Muscle of leg (tissue), 11 donors: ENCODE data around the gene CHMP1A. TPM values are rescaled to one million over a fixed set of nuclear protein-coding genes. Genes with fewer than 3 reads are reported as not detected.
"Not testable (repeated sequence)": the region's sequence is repeated elsewhere in the genome, so short reads cannot be mapped to it uniquely, and the experiment has no call there.

Source experiments
- DNase-seq: peaks from one replicate; pipeline ENCODE4 v3.0.0; 2013
- H3K27ac ChIP-seq: one replicate; pipeline ENCODE4 v1.5.1; 2013; ENCODE audit warnings: mild to moderate bottlenecking, low read length, control low read depth
- H3K27me3 ChIP-seq: one replicate; pipeline ENCODE4 v1.6.1; 2013; ENCODE audit warnings: low read length; ENCODE audit not compliant: control insufficient read depth, insufficient read depth
- H3K36me3 ChIP-seq: one replicate; pipeline ENCODE4 v1.6.1; 2013; ENCODE audit warnings: low read length; ENCODE audit not compliant: control insufficient read depth, insufficient read depth
- H3K4me1 ChIP-seq: one replicate; pipeline ENCODE4 v1.6.1; 2013; ENCODE audit warnings: low read length; ENCODE audit not compliant: control insufficient read depth, insufficient read depth
- H3K4me3 ChIP-seq: one replicate; pipeline ENCODE4 v1.5.1; 2013; ENCODE audit warnings: low read length, control low read depth
- H3K9me3 ChIP-seq: replicated peaks from 2 replicates; pipeline ENCODE4 v1.6.1; 2013; ENCODE audit warnings: low read depth, low read length; ENCODE audit not compliant: control insufficient read depth
- WGBS: methylation state at CpG from one replicate; pipeline ENCODE4 v1.1.5; 2013; ENCODE audit warnings: missing lambda C conversion rate; ENCODE audit not compliant: insufficient coverage; 5-methylcytosine and 5-hydroxymethylcytosine counted together
- polyA plus RNA-seq, 8 donors: library from polyadenylated mRNA; unstranded; fragments of 120-200 nt; gene quantifications; one replicate each; pipeline versions ENCODE4 v1.2.1 to v1.2.3, GENCODE V29; 2013; ENCODE audit warnings: inconsistent platforms in 1 of 8, low replicate concordance in 1 of 8; ENCODE audit not compliant: insufficient read length in 8 of 8, insufficient read depth in 1 of 8
- total RNA-seq: library from RNA; stranded (reverse); fragments of 120-200 nt; gene quantifications from one replicate; pipeline ENCODE4 v1.2.4, GENCODE V29; 2013

CHMP1A gene
- total and polyA plus RNA-seq, 9 donors = 38.9 to 57.8 (median 52.0) TPM

DNA sequence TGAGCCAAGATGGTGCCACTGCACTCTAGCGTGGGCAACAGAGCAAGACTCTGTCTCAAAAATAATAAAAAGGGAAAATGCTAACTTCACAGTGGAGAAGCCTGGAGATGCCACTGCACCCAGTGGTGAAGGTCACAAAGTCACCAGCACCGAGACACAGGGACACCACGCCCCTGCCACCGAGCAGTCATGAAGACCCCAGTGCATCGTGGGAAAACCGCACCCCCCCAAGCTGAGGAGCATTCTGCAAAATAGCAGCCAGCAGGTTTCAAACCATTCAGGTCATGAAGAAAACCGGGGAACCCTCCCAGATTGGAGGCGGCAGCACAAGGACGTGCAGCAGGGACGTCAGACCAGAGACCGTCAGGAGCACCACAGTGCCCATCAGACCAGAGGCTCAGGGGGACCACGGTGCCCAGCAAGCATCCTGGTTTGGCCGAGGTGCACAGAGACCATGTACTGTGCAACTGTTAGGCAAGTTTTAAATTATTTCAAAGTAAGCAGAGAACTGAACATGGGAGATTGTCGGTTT, 13.7 kb downstream of the CHMP1A start:
- H3K27ac ChIP-seq = no peak overlapping the region
- H3K36me3 ChIP-seq = peaks cover 39% of the 10 kb centered on the region
- no peaks in the 10 kb centered on the region for H3K9me3 ChIP-seq
- H3K4me1 ChIP-seq = peaks cover 6% of the 10 kb centered on the region
- WGBS = 63% methylated on average over 12 of the region's 14 CpGs
- no peak for DNase-seq
- no peaks in the 10 kb centered on the region for H3K27me3 ChIP-seq
- no peak overlapping the region for H3K4me3 ChIP-seq

GRCh38 chr16:89642574-89642973, 14.9 kb downstream of the CHMP1A start:
- no peaks in the 10 kb centered on the region for H3K9me3 ChIP-seq
- no peak overlapping the region for H3K4me3 ChIP-seq
- peaks cover 35% of the 10 kb centered on the region for H3K36me3 ChIP-seq
- DNase-seq = no peak
- H3K27me3 ChIP-seq = no peaks in the 10 kb centered on the region
- WGBS = 76% methylated on average over 10 of the region's 13 CpGs
- peaks cover 6% of the 10 kb centered on the region for H3K4me1 ChIP-seq
- H3K27ac ChIP-seq = no peak overlapping the region

DNA sequence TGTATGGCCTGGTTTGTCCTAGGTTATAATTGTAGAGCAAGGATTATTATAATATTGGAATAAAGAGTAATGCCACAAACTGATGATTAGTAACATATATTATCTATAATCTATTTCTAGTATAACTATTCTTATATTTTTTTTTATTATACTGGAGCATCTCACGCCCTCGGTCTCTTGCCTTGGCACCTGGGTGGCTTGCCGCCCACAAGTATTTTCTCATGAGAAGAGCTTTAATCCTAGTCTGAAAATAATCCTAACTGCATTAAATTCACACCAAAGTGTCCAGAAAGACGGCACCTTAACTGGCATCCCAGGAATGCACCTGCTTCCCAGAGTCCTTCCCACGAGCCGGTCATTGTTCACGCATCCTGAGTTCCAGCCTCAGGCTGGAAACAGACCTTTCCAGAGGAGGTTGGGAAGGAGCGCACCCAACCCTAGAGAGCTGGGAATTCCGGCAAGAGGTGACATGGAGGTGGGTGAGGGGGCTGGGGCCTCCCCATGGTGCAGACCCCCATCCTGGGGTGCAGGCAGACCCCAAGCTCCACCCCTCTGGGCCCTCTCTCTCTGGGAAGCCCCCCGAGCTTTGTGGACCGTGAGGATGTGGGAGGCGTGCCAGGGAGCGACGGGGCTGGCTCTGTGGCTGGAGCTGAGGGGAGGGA, 15.9 kb downstream of the CHMP1A start:
- DNase-seq = no peak
- 34% methylated on average over 5 of the region's 14 CpGs for WGBS
- H3K4me3 ChIP-seq = no peak overlapping the region

DNA sequence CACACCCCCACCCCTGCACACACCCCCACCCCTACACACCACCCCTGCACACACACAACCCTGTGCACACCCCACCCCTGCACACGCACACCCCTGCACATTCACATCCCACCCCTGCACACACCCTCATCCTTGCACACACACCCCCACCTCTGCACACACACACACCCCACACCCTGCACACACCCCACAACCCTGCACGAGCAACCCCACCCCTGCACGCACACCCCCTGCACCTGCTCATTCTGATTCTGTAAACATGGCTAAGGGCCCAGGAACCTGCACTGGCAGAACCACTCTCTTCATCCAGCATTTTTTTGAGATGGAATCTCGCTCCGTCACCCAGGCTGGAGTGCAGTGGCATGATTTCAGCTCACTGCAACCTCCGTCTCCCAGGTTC, 18.1 kb downstream of the CHMP1A start:
- no peak overlapping the region for H3K4me3 ChIP-seq
- H3K4me1 ChIP-seq = peaks cover 6% of the 10 kb centered on the region
- no peak for DNase-seq
- no peak overlapping the region for H3K27ac ChIP-seq
- peaks cover 2% of the 10 kb centered on the region for H3K9me3 ChIP-seq
- 87% methylated on average over 5 of the region's 6 CpGs for WGBS
- H3K27me3 ChIP-seq = no peaks in the 10 kb centered on the region
- H3K36me3 ChIP-seq = peaks cover 3% of the 10 kb centered on the region

More for the DNA sequence above, 15.9 kb downstream of the CHMP1A start:
- Histone ChIP-seq H3K4me1 (peaks cover 6% of the 10 kb centered on the region), H3K36me3 (peaks cover 25% of the 10 kb centered on the region), H3K27ac (no peak overlapping the region), H3K27me3 (no peaks in the 10 kb centered on the region), H3K9me3 (no peaks in the 10 kb centered on the region)

DNA sequence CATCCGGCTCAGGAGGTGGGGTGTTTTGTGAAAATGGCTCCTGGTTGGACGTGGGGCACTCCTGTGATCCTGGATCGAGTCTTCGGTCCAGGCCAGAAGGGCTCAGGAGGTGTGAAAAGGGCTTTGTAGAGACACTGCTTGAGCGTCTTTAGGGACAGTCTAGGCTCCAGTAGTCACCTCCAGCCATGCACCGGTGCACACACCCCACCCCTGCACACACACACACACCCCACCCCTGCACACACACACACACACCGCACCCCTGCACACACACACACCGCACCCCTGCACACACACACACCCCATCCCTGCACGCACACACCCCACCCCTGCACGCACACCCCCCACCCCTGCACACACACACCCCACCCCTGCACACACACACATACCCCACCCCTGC, 19.1 kb downstream of the CHMP1A start:
- no peaks in the 10 kb centered on the region for H3K36me3 ChIP-seq
- no peak for DNase-seq
- WGBS = no CpG with 5 or more reads among the region's 10 CpGs

GRCh38 chr16:89637379-89637778, 20.1 kb downstream of the CHMP1A start:
- no peak for DNase-seq
- Histone ChIP-seq H3K27ac (no peak overlapping the region), H3K9me3 (peaks cover 2% of the 10 kb centered on the region), H3K36me3 (no peaks in the 10 kb centered on the region), H3K27me3 (peaks cover 16% of the 10 kb centered on the region), H3K4me1 (peaks cover 6% of the 10 kb centered on the region), H3K4me3 (no peak overlapping the region)
- WGBS = 41% methylated on average over 4 of the region's 10 CpGs

More for the DNA sequence above, 19.1 kb downstream of the CHMP1A start:
- peaks cover 6% of the 10 kb centered on the region for H3K4me1 ChIP-seq
- H3K4me3 ChIP-seq = no peak overlapping the region
- peaks cover 2% of the 10 kb centered on the region for H3K9me3 ChIP-seq
- no peak overlapping the region for H3K27ac ChIP-seq
- H3K27me3 ChIP-seq = peaks cover 5% of the 10 kb centered on the region

- WGBS = 88% methylated on average over 7 of the region's 12 CpGs
- H3K4me1 ChIP-seq = peaks cover 6% of the 10 kb centered on the region
- peaks cover 22% of the 10 kb centered on the region for H3K27me3 ChIP-seq
- no peak for DNase-seq
- H3K9me3 ChIP-seq = peaks cover 2% of the 10 kb centered on the region
- no peak overlapping the region for H3K27ac ChIP-seq
- H3K4me3 ChIP-seq = no peak overlapping the region
- no peaks in the 10 kb centered on the region for H3K36me3 ChIP-seq
Measured at GRCh38 chr16:89636663-89637062, 20.8 kb downstream of the CHMP1A start.

- H3K4me1 ChIP-seq, H3K4me3 ChIP-seq, DNase-seq, H3K9me3 ChIP-seq, H3K27ac ChIP-seq, H3K36me3 ChIP-seq: not testable (repeated sequence)
- peaks cover 32% of the 10 kb centered on the region for H3K27me3 ChIP-seq
- 80% methylated on average over 1 of the region's 2 CpGs for WGBS
Measured at GRCh38 chr16:89634463-89635385, 22.8 kb downstream of the CHMP1A start.

DNA sequence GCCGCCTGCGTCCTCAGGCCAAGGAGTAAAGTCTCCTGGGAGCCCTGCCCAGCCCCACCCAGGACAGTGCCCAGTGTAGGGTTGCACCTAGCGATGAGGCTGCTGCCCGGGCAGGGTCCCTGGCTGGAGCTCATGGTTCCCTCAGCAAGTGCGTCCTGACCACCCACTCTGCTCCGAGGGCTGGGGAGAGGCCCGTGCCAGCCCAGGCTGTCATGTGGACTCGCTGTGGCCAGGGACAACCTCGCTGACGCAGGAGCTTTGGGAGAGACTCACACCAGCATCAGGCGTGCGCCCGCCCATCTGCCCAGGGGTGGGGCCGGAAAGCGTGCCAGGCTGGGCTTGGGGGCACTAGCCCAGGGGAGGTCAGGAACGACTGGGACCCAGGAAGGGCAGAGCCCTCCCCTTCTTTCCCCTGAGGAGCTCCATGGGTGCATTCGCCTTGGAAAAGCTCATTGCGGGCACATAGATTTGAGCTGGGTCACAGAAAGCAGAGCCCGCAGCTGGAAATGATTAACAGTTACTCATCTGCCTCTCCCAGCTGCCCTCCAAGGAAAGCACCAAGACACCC, 24.4 kb downstream of the CHMP1A start:
- peaks cover 34% of the 10 kb centered on the region for H3K27me3 ChIP-seq
- 67% methylated on average over 18 of the region's 19 CpGs for WGBS

More for the DNA sequence above, 24.4 kb downstream of the CHMP1A start:
- Histone ChIP-seq H3K36me3 (no peaks in the 10 kb centered on the region), H3K4me3 (no peak overlapping the region), H3K4me1 (no peaks in the 10 kb centered on the region), H3K9me3 (peaks cover 4% of the 10 kb centered on the region), H3K27ac (no peak overlapping the region)
- no peak for DNase-seq
